ENCODE data around the gene NEURL1.

DNA sequence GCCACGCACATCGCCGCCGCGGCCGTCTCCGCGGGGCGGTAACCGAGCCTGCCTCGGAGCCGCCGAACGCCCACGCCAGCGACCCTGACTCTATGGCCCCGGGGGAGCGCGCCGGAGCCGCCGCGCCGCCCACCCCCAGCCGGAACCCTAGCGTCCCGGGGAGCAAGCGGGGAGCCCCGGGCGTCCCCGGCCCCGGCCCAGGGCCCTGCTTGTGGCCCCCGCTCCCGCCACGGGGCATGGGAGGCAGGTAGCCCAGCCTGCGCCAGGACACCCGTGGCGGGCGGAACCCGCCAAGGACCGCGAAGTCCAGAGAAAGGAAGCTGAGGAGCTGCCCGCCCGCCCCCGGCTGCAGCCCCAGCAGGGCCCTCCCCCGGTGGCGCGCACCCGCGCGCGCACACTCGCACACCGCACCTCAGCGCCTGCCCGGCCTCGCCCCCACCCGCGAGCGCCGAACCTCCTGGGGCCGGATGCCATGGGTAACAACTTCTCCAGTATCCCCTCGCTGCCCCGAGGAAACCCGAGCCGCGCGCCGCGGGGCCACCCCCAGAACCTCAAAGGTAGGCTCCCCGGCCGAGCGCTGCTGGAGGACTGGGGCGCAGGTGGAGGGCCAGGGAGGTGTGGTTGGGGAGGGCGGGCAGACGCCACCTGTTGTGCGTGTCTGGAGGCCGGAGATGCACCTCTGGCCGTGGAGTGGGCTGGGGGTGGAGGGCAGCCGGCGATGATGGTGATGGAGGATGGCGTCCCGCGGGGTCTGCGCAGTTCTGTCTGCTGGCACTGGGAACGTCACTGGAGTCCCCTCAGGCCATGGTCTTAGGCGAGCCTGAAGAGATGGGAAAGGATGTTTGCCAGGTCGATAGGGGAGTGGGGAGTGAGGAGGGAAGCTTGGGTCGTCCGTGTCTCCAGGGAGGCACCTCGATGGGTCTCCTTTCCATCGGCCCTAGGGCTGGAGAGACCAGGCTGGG is 692 bp downstream of the NEURL1 start:
- TF ChIP-seq, protein P1, sequence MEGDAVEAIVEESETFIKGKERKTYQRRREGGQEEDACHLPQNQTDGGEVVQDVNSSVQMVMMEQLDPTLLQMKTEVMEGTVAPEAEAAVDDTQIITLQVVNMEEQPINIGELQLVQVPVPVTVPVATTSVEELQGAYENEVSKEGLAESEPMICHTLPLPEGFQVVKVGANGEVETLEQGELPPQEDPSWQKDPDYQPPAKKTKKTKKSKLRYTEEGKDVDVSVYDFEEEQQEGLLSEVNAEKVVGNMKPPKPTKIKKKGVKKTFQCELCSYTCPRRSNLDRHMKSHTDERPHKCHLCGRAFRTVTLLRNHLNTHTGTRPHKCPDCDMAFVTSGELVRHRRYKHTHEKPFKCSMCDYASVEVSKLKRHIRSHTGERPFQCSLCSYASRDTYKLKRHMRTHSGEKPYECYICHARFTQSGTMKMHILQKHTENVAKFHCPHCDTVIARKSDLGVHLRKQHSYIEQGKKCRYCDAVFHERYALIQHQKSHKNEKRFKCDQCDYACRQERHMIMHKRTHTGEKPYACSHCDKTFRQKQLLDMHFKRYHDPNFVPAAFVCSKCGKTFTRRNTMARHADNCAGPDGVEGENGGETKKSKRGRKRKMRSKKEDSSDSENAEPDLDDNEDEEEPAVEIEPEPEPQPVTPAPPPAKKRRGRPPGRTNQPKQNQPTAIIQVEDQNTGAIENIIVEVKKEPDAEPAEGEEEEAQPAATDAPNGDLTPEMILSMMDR (conservative IDR thresholded peaks at IDR 0.05; ENCODE audit: low read depth, low read length) = no peak
- TF ChIP-seq EZH2 (IDR thresholded peaks at IDR 0.05; ENCODE audit: low read length, unreplicated experiment) (no peak), EZH2phosphoT487 (IDR thresholded peaks at IDR 0.05; ENCODE audit: borderline replicate concordance, low read length) (peak; percentile 17; the same call in 1 of the 2 replicates)

All from PC-3 (cell line).